ENCODE data around the gene FOXP1.

The FOXP1 gene

DNA sequence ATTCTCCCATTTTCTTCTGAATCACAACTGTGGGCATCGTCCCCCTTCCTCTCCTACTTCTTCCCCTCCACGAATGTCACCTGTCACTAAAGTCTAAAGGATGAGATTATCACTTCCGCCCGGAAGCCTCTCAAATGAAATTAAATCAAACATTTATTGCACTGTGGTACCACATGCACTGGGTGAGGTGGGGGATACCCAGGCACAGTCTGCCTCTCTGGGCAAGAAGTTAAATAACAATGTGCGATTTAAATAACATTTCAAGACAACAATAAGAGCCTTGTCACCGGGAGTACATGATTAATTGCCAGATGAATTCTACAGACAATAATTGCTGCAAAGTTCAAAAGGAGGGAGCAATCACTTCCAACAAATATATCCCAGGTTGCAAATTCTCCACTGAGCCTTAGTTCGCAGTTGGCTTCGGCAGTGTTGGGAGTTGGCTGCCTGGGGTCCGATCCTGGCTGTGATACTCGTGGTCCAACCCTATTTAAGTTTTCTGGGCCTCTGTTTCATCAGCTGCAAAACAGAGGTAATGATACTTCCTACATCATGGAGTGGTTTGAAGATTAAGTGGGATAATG, 77.7 kb downstream of the FOXP1 start:
- no peak for DNase-seq (ENCODE audit: low read depth in 2 of 2)

GRCh38 chr3:71504250-71505036, 79.1 kb downstream of the FOXP1 start:
- no peak for DNase-seq (ENCODE audit: low read depth in 2 of 2)

GRCh38 chr3:71503525-71504249, 79.8 kb downstream of the FOXP1 start:
- no peak for DNase-seq (ENCODE audit: low read depth in 2 of 2)

- DNase-seq (ENCODE audit: low read depth in 2 of 2): no peak
Observed at GRCh38 chr3:71502066-71502625, 81.4 kb downstream of the FOXP1 start.

DNA sequence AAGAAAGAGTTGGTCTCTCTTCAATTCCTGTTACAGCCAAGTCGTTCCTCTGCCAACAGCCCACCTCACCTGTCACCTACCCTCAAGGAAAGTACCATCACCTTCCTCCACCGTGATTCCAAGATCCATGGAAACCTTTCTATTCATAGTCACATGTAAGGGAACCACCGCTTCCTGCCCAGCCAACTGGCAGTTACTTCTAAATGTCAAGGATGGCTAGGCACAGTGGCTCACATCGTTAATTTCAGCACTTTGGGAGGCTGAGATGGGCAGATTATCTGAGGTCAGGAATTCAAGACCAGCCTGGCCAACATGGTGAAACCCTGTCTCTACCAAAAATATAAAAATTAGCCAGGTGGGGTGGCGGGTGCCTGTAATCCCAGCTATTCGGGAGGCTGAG, 82.8 kb downstream of the FOXP1 start:
- DNase-seq (ENCODE audit: low read depth in 2 of 2): no peak

GRCh38 chr3:71499227-71499876, 84.2 kb downstream of the FOXP1 start:
- DNase-seq (ENCODE audit: low read depth in 2 of 2): no peak

GRCh38 chr3:71498543-71498942, 85.0 kb downstream of the FOXP1 start:
- DNase-seq (ENCODE audit: low read depth in 2 of 2): no peak

DNA sequence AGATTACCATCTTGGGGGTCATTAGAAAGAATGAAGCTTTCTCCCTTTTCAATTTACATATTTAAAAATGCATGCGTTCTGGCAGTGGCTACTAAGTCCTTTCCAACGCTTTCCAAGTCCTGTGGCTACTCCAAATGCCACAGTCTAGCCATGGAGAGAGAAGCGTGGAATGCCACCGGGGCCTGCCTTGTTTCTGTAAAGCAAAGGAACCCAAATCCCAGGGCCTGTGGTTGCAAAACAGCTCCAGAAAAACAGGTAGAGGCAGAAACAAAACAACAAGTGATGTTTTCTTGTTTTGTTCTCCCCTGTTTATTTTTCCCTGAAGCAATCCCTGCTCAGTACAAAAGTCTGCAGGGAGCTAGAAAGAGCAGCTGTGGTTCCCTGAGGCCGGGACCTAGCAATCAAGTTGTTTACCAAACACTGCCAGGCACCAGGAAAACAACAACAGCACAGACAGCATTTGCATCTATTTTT, 85.5 kb downstream of the FOXP1 start:
- DNase-seq (ENCODE audit: low read depth in 2 of 2): no peak

- no peak for DNase-seq (ENCODE audit: low read depth in 2 of 2)
Observed at GRCh38 chr3:71497367-71497897, 86.1 kb downstream of the FOXP1 start.

- no peak for DNase-seq (ENCODE audit: low read depth in 2 of 2)
Observed at GRCh38 chr3:71495708-71496472, 87.6 kb downstream of the FOXP1 start.

DNA sequence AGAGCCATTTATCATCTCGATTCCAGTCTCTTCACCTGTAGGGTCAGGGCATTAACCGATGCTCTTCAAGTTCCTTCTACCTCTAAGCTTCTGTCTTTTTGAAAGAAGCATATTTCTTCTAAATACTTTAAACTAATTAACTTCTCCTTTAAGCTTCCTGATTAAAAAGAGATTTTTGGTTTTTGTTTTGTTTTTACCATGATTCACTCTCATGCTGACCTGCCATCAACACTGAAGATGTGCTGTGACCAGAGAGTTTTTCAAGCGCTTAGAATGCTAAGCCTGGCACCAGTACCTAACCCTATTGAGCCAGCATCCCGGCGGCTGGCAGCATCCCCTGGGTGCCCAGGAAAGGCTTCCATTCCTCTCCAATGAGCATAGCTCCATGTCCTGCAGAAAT, 89.3 kb downstream of the FOXP1 start:
- no peak for DNase-seq (ENCODE audit: low read depth in 2 of 2)

DNA sequence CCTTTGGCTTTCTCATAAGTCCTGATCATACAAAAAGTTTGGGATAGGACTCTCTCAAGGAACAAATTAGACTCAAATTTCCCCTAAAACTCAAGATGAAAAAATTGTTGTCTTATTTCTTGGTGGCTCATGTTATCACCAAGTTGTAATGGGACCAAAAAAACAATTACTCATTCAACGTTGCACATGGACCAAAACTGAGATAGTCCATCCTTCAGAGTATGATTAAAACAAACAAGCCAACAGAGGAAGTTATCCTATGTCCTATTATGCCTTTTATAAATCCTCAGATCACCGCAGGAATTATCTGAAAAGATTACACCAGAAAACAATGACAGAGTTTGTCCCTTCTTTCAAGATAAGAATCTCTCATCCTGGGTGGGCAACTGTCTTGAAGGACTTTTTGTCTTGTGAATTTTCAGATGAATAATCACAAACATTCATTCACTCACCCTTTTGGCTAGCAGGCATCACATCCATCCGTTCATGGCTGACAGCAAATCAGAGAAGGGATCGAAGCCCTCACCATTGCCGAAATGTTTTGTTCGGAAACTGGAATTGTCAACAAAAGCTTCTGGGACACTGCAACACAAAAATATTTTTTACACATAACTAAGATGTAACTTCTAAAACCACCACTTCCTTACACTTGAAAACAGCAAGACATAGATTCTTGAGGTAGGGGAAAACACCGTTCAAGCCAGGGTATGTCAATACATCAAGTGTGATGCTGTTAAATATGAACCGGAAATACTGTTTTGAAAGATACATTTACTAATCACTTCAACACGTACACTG, 90.4 kb downstream of the FOXP1 start:
- no peak for DNase-seq (ENCODE audit: low read depth in 2 of 2)

DNA sequence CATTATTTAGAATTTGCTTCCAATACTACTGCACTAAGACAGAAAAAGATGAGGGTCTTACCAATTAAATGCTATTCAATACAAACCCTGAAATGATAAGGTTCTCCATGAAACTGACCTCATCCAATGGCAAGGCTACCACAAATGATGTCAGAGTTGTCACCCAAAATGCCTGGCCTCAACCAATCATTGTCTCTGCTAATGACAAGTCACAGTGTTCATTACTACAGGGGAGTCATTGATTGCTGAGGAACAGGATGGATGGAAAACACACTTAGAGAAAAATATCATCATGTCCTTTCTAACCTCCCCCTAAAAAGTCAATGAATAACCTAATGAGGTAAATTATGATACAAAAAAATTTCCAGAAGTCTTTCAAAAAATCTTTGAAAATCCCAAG, 91.0 kb downstream of the FOXP1 start:
- DNase-seq (ENCODE audit: low read depth in 2 of 2): no peak

GRCh38 chr3:71491154-71491752, 92.3 kb downstream of the FOXP1 start:
- no peak for DNase-seq (ENCODE audit: low read depth in 2 of 2)

DNA sequence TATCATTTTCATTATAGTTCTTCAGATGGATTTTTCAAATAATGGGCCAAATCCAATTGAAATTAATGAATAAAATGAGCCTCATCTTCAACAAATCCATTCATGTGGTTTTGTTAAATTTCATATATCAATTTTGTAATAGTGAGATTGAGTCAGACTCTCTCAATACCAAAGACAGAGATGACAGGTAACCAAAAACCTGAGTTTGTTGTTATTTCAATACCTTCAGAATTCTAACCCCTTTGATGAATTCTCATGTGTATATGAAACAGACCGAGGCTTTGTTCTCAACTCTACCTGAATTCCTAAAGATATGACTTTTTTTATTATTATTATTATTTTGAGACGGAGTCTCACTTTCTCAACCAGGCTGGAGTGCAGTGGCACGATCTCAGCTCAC, 92.8 kb downstream of the FOXP1 start:
- no peak for DNase-seq (ENCODE audit: low read depth in 2 of 2)

- DNase-seq (ENCODE audit: low read depth in 2 of 2): no peak
Observed at GRCh38 chr3:71489315-71489761, 94.2 kb downstream of the FOXP1 start.

DNA sequence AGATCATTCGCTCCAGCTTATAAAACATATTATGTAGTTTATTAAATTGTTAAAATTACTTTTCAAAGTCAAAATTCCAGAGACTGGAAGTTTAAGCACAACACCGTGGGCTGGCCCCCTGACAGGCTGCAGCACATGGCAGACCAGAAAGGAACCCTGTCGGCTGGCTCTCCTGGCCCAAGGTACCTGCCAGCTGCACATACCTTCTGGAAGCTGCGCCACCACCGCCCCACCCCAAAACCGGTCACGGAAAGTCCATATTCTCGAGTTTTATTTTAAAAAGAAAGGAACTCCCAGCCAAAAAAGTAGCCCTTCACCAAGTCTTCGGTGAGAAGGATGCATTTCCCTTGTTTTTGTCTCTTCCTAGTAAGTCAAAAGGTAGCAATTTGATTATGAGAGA, 94.6 kb downstream of the FOXP1 start:
- no peak for DNase-seq (ENCODE audit: low read depth in 2 of 2)

DNA sequence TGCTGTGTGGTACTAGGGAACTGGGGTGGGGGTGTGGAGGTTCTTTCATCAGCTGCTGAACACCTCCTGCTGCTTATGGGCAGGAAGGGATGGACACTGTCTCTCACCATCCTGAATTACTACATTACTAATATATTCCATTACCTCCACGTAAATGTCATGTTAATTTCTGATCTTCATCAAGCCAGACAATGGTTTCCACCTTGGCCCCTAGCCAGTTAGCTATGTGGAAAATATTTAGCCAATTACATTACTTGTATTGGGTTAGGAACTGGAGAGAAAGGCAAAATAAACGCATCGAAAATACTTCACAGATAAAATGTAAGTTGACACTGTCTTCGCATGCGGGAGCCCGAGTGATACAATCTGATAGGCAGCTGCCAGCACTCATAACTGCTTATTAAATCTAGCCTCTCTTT, 95.1 kb downstream of the FOXP1 start:
- no peak for DNase-seq (ENCODE audit: low read depth in 2 of 2)

DNA sequence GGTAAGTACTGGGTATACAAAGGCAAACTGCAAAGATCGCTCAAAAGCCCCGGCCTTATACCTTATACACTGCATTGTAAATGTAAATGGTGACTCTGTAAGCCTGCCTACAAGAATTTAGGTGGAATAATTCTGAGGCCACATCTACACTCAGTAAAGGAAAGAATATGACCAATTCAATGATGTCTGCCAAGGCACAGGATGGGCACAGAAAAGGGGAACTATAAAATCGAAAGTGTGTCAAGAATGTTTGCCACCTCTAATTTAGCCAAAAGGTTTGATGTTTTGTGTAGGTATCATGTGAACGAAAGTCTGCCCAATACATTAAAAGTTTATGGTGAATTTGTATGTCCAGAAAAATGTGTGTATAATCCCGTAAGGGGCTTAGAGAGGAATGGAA, 96.1 kb downstream of the FOXP1 start:
- DNase-seq (ENCODE audit: low read depth in 2 of 2): no peak

GRCh38 chr3:71486831-71487230, 96.7 kb downstream of the FOXP1 start:
- DNase-seq (ENCODE audit: low read depth in 2 of 2): no peak
